Fibroblast of pulmonary artery (primary cell): Measurements from ENCODE around the gene ANO4.
"Not testable (repeated sequence)": the region's sequence is repeated elsewhere in the genome, so short reads cannot be mapped to it uniquely, and the experiment has no call there.

Experiments
- DNase-seq: peaks from one replicate; pipeline ENCODE4 v3.0.0-alpha.2; 2010; ENCODE audit warnings: low read depth
- H3K4me3 ChIP-seq: replicated peaks from 2 replicates; pipeline ENCODE4 v1.5.1; 2011; ENCODE audit warnings: low read depth, mild to moderate bottlenecking, control low read depth, low read length, moderate library complexity
- TF ChIP-seq, protein P1 (sequence below): IDR thresholded peaks from 2 replicates; pipeline ENCODE4 v1.5.1; 2011; ENCODE audit warnings: mild to moderate bottlenecking, control low read depth, low read length, inconsistent platforms; ENCODE audit errors: missing control alignments

The ANO4 gene

DNA sequence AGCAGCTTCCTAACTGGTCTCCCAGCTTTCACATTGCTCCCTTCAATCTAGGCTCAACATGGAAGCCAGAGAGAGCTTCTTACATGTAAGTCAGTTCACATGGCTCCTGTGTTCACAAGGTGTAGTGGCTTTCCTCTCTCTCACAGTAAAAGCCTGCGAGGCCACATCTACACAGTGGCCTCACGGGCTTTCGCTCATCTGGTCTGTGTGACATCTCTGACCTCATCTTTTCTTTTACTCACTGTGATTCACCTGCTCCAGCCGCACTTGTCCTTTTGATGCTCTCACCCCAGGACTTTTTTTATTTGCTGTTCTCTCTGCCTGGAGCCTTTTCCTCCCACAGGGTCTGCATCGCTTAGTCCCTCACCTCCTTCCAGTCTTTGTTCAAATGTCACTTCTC lies 293.3 kb downstream of the ANO4 start:
- TF ChIP-seq, protein P1, sequence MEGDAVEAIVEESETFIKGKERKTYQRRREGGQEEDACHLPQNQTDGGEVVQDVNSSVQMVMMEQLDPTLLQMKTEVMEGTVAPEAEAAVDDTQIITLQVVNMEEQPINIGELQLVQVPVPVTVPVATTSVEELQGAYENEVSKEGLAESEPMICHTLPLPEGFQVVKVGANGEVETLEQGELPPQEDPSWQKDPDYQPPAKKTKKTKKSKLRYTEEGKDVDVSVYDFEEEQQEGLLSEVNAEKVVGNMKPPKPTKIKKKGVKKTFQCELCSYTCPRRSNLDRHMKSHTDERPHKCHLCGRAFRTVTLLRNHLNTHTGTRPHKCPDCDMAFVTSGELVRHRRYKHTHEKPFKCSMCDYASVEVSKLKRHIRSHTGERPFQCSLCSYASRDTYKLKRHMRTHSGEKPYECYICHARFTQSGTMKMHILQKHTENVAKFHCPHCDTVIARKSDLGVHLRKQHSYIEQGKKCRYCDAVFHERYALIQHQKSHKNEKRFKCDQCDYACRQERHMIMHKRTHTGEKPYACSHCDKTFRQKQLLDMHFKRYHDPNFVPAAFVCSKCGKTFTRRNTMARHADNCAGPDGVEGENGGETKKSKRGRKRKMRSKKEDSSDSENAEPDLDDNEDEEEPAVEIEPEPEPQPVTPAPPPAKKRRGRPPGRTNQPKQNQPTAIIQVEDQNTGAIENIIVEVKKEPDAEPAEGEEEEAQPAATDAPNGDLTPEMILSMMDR, result no peak
- DNase-seq, result no peak
- H3K4me3 ChIP-seq, result no peak overlapping the region

DNA sequence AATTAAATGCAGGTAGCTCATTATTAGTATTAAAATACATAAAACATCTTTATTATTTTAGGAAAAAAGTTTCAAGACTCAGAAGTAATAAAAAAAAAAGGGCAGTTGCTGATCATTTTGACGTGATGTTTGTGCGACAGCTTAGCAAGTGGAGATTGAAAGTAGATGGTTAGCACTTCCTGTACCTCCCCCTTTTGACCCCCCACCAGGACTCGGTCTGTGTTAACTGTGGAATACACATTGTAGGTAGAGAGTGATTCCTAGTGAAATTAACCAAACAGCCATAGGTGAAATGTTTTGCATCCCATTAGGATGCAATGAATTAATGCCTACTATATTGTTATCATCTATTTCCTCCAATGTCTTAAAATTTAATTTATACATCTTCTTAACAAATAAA lies 294.7 kb downstream of the ANO4 start:
- TF ChIP-seq, protein P1, result no peak
- no peak overlapping the region for H3K4me3 ChIP-seq
- no peak for DNase-seq

DNA sequence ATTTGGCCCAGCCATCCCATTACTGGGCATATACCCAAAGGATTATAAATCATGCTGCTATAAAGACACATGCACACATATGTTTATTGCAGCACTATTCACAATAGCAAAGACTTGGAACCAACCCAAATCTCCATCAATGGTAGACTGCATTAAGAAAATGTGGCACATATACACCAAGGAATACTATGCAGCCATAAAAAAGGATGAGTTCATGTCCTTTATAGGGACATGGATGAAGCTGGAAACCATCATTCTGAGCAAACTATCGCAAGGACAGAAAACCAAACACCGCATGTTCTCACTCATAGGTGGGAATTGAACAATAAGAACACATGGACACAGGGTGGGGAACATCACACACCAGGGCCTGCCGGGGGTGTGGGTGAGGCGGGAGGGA lies 295.6 kb downstream of the ANO4 start:
- not testable (repeated sequence) for H3K4me3 ChIP-seq, DNase-seq

DNA sequence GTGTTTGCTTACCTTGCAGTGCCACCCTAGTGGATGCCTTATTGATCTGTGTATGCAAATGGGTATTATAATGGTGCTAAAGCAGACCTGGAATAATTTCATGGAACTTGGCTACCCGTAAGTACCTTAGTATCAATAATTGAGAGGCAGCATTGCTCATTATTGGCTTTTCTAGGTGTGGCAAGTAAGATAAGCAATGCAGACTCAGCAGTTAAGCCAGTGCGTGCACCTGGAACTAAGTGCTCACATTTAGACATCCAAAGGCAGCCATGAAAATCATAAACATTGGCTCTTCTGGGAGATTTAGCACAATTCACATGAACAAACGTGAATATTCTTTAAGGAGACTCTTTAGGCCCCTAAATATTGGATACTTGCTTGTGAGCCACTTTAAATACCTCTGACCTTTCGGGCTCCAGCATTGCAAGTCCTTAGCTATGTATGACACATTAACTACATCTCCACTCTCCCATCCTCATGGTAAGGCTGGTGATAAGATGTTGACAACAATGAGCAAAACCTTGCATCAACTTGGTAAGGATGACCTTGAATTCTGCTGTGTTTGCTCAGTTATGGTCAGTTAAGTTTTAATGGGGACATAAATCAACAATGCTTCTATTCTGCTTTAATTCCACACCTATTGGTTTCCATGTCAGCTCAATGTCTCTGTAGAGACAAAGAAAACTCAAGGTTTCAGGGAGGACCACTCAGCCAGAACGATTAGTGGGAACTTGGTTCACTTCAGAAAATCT lies 303.4 kb downstream of the ANO4 start:
- TF ChIP-seq, protein P1, result no peak
- no peak for DNase-seq
- H3K4me3 ChIP-seq, result no peak overlapping the region

DNA sequence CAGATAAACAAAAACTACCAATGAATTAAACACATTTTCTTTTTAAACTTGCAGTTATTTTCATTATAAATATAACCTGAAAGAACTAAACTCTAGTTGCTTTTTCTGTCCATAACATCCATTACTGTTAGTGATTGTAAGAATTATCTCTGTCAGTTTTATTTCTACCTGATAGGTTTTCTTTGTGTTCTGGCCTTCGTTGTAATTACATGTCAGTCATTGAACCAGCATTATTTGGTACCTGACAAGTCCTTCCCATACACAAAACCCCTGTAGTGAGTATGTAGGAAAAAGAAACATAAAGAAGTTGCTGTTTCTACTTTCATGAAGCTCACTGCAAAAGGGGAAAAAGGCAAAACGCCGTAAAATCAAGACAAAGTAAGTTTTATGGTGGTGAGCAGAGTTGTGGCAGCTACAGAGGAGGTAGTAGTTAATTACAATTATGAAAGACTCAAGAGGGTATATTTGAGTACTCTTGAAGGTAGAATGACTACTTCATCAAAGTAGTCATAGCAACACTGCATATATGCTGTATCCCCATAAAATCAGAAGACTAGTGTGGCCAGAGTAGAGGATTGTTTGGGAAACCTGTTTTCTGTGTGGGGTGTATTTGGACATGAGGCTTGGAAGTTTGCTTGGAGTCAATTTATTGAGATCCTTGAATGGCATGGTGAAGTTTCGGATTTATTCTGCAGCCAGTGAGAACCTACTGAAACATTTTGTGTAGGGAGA lies 312.6 kb downstream of the ANO4 start:
- DNase-seq, result no peak
- TF ChIP-seq, protein P1, result no peak
- H3K4me3 ChIP-seq, result no peak overlapping the region

DNA sequence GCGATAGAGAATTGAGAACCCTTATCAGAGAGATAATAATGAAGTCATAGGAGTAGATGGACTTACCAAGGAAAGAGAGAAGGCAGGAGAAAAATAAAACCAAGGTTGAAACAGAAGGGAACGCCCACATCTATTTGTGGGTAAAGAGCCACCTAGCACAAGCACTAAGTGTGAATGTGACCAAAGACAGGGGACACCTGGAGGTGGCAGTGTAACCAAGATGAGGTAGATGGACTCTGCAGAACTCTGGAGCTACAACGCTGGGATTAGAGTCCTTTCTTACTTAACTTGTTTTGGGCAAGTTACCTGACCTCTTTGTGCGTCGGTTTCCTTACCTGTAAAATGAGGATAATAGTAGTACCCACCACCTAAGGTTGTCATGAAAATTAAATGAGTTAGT lies 313.6 kb downstream of the ANO4 start:
- DNase-seq, result no peak
- TF ChIP-seq, protein P1, result no peak
- H3K4me3 ChIP-seq, result no peak overlapping the region

DNA sequence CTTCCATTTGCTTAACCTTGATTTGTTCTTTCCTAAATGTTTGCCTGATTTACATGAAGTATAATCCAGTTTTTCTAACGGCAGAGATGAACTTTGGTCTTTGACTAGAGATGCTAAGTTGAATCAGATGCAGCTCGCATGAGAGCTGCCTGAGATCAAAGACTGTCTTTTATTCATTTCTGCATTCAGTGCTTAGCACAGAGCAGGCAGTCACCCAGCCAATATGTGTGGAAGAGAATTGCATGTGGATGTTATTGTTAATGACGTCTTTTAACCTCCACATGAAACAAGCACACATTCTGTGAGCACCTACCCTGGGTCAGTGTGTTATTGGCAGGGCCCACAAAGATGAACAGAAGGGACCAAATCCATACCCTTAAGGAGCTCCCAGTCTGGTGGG lies 316.3 kb downstream of the ANO4 start:
- no peak for DNase-seq

More for the DNA sequence above, 316.3 kb downstream of the ANO4 start:
- H3K4me3 ChIP-seq, result no peak overlapping the region
- TF ChIP-seq, protein P1, result no peak
